OCI-LY7 (cell line): ENCODE data around the gene SLC31A2. TPM values are rescaled to one million over a fixed set of nuclear protein-coding genes. Genes with fewer than 3 reads are reported as not detected.
"Not testable (repeated sequence)": the region's sequence is repeated elsewhere in the genome, so short reads cannot be mapped to it uniquely, and the experiment has no call there.

Experiments
- Bru-seq: library from RNA; stranded (reverse); fragments of 400-500 nt; gene quantifications from one replicate; lab custom pipeline; 2021; lab: Mats Ljungman, UMichigan
- BruChase-seq, 2 experiments: library from RNA; stranded (reverse); fragments of 400-500 nt; gene quantifications; one replicate each; lab custom pipeline; 2021; lab: Mats Ljungman, UMichigan
- BruUV-seq: library from RNA; stranded (reverse); fragments of 400-500 nt; replicated peaks from 2 replicates; lab custom pipeline; 2021; lab: Mats Ljungman, UMichigan
- CTCF ChIA-PET: fragments of 300-600 bp; sonication (Branson Sonifier 250); formaldehyde crosslinking; loops from one replicate; lab custom pipeline; 2022; ENCODE audit warnings: antibody characterized with exemption; ENCODE audit not compliant: unreplicated experiment; lab: Charles Lee
- POLR2A ChIA-PET: fragments of 300-600 bp; sonication (Branson Sonifier 250); formaldehyde crosslinking; loops from one replicate; lab custom pipeline; 2022; ENCODE audit warnings: antibody characterized with exemption; lab: Charles Lee
- DNase-seq: peaks from one replicate; pipeline ENCODE4 v3.0.0-alpha.2; 2015; ENCODE audit warnings: low spot score
- H2AFZ ChIP-seq: fragments of 200-600 bp; sonication (generic), shearing (Covaris generic); 2 replicates; pipeline ENCODE4 v1.6.1; 2014; ENCODE audit warnings: mild to moderate bottlenecking, antibody characterized with exemption, low read length, moderate library complexity
- H3K27ac ChIP-seq: fragments of 200-600 bp; sonication (generic); 2 replicates; pipeline ENCODE4 v1.5.1; 2014; ENCODE audit warnings: mixed run types, low read depth, mild to moderate bottlenecking, moderate library complexity, low read length, inconsistent platforms; ENCODE audit not compliant: poor library complexity, severe bottlenecking
- H3K36me3 ChIP-seq: fragments of 200-600 bp; sonication (generic); 2 replicates; pipeline ENCODE4 v1.6.1; 2014; ENCODE audit warnings: mild to moderate bottlenecking, antibody characterized with exemption, low read length, moderate library complexity, mixed read lengths; ENCODE audit not compliant: insufficient read depth
- H3K4me1 ChIP-seq: fragments of 200-600 bp; sonication (generic); 2 replicates; pipeline ENCODE4 v1.5.1; 2014; ENCODE audit warnings: mild to moderate bottlenecking, low read length; ENCODE audit not compliant: insufficient read depth, poor library complexity, severe bottlenecking
- H3K4me2 ChIP-seq: fragments of 200-600 bp; sonication (generic); 2 replicates; pipeline ENCODE4 v1.6.1; 2014; ENCODE audit warnings: mild to moderate bottlenecking, low read length
- H3K4me3 ChIP-seq: fragments of 200-600 bp; sonication (generic); 2 replicates; pipeline ENCODE4 v1.5.1; 2014; ENCODE audit warnings: mild to moderate bottlenecking, low read depth, low read length; ENCODE audit not compliant: poor library complexity, severe bottlenecking
- H3K79me2 ChIP-seq: fragments of 200-600 bp; sonication (generic); 2 replicates; pipeline ENCODE4 v1.6.1; 2016; ENCODE audit warnings: low read depth, mild to moderate bottlenecking, low read length, moderate library complexity, mixed read lengths; ENCODE audit not compliant: insufficient read depth
- H3K9me2 ChIP-seq: fragments of 200-600 bp; sonication (generic); 2 replicates; pipeline ENCODE4 v1.6.1; 2016; ENCODE audit warnings: mild to moderate bottlenecking, low read length, mixed read lengths; ENCODE audit not compliant: insufficient read depth
- H3K9me3 ChIP-seq: fragments of 200-600 bp; sonication (generic); 2 replicates; pipeline ENCODE4 v1.6.1; 2014; ENCODE audit warnings: mild to moderate bottlenecking, mixed run types, low read length, mixed read lengths
- H4K20me1 ChIP-seq: fragments of 200-600 bp; sonication (generic); 2 replicates; pipeline ENCODE4 v1.6.1; 2014; ENCODE audit warnings: mild to moderate bottlenecking, antibody characterized with exemption, low read length, moderate library complexity, mixed read lengths; ENCODE audit not compliant: insufficient read depth
- EZH2phosphoT487 ChIP-seq: fragments of 200-600 bp; sonication (generic); IDR thresholded peaks from 2 replicates; pipeline ENCODE4 v1.6.1; 2018; ENCODE audit warnings: low read depth, borderline replicate concordance, mild to moderate bottlenecking, mixed run types, antibody characterized with exemption, low read length, moderate library complexity, mixed read lengths
- intact Hi-C: fragments of 100-400 bp; cut with micrococcal nuclease; formaldehyde crosslinking; loops from one replicate; pipeline ENCODE4 v1.10.0; 2022; ENCODE audit not compliant: unreplicated experiment
- long read RNA-seq: library from polyadenylated mRNA; stranded (forward); transcript quantifications from one replicate; pipeline ENCODE4 v2.0.0, GENCODE V29; 2022
- total RNA-seq, 2 experiments: library from RNA; depleted of rRNA in 1 of 2; stranded (reverse); fragments of >200 nt in 1 of 2; shearing (Covaris generic) in 1 of 2; gene quantifications; 2 replicates each; pipeline ENCODE4 v1.2.3, GENCODE V29; 2014 to 2022
- TF ChIP-seq, protein P1 (sequence below): fragments of 200-600 bp; sonication (generic); conservative IDR thresholded peaks from 2 replicates; pipeline ENCODE4 v1.5.1; 2014; ENCODE audit warnings: mild to moderate bottlenecking, antibody characterized with exemption, low read length, moderate library complexity, mixed read lengths

SLC31A2 gene
- 0.70 and 2.7 TPM in 2 replicates for total RNA-seq (2014; rRNA removed; shearing (Covaris generic))
- 1.3 and 2.2 TPM in 2 replicates for total RNA-seq (2022)
- percentile 37 among the genes with signal in this experiment for Bru-seq, nascent RNA
- percentile 20 among the genes with signal in this experiment for BruChase-seq, experiment 1, labeled RNA remaining after a 6-hour chase
- BruChase-seq, experiment 2, labeled RNA remaining after a 2-hour chase: percentile 30 among the genes with signal in this experiment
- long read RNA-seq, partial matches to known transcripts: 0 of 3 reads
- long read RNA-seq, other reads (novel, unspliced or antisense): 0 of 3 reads

- Histone ChIP-seq H2AFZ (peak within 1 kb of the TSS; percentile 87), H4K20me1 (no peaks in the 10 kb centered on the region), H3K4me2 (peak within 1 kb of the TSS; percentile 84), H3K9me2 (no peaks in the 10 kb centered on the region), H3K27ac (no peak within 1 kb of the TSS), H3K4me3 (peak within 1 kb of the TSS; percentile 87), H3K79me2 (no peaks in the 10 kb centered on the region), H3K36me3 (no peaks in the 10 kb centered on the region), H3K9me3 (no peaks in the 10 kb centered on the region), H3K4me1 (peaks cover 6% of the 10 kb centered on the region)
- DNase-seq: peak; percentile 90
- ChIA-PET POLR2A (interaction anchor here (0.6 to 1.5 kb wide), 3 partner anchors 26 to 101 kb away, joined by 5 to 6 read pairs (median 5); no protein-coding TSS in a partner anchor), CTCF (no interaction called here)
- no peak for TF ChIP-seq EZH2phosphoT487
- TF ChIP-seq, protein P1, sequence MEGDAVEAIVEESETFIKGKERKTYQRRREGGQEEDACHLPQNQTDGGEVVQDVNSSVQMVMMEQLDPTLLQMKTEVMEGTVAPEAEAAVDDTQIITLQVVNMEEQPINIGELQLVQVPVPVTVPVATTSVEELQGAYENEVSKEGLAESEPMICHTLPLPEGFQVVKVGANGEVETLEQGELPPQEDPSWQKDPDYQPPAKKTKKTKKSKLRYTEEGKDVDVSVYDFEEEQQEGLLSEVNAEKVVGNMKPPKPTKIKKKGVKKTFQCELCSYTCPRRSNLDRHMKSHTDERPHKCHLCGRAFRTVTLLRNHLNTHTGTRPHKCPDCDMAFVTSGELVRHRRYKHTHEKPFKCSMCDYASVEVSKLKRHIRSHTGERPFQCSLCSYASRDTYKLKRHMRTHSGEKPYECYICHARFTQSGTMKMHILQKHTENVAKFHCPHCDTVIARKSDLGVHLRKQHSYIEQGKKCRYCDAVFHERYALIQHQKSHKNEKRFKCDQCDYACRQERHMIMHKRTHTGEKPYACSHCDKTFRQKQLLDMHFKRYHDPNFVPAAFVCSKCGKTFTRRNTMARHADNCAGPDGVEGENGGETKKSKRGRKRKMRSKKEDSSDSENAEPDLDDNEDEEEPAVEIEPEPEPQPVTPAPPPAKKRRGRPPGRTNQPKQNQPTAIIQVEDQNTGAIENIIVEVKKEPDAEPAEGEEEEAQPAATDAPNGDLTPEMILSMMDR: peak; percentile 74
- no TSS peak for BruUV-seq
- intact Hi-C loops: loop anchor here (1.0 kb wide), 1 partner anchor 68 kb away; no protein-coding TSS in a partner anchor
Observed at GRCh38 chr9:113150670-113151611, at the start of gene SLC31A2. Gene SLC31A2 (plus strand): TSS chr9:113151007. CDS start chr9:113151075, 68 bp downstream.

- H3K79me2 ChIP-seq, CTCF ChIA-PET, H3K4me2 ChIP-seq, H2AFZ ChIP-seq, POLR2A ChIA-PET, H3K9me3 ChIP-seq, DNase-seq, H3K4me1 ChIP-seq, BruUV-seq, H3K4me3 ChIP-seq, H3K36me3 ChIP-seq, H3K27ac ChIP-seq, intact Hi-C loops, H4K20me1 ChIP-seq, H3K9me2 ChIP-seq: not testable (repeated sequence)
Observed at GRCh38 chr9:113105345-113105744, 45.5 kb upstream of the SLC31A2 start.

DNA sequence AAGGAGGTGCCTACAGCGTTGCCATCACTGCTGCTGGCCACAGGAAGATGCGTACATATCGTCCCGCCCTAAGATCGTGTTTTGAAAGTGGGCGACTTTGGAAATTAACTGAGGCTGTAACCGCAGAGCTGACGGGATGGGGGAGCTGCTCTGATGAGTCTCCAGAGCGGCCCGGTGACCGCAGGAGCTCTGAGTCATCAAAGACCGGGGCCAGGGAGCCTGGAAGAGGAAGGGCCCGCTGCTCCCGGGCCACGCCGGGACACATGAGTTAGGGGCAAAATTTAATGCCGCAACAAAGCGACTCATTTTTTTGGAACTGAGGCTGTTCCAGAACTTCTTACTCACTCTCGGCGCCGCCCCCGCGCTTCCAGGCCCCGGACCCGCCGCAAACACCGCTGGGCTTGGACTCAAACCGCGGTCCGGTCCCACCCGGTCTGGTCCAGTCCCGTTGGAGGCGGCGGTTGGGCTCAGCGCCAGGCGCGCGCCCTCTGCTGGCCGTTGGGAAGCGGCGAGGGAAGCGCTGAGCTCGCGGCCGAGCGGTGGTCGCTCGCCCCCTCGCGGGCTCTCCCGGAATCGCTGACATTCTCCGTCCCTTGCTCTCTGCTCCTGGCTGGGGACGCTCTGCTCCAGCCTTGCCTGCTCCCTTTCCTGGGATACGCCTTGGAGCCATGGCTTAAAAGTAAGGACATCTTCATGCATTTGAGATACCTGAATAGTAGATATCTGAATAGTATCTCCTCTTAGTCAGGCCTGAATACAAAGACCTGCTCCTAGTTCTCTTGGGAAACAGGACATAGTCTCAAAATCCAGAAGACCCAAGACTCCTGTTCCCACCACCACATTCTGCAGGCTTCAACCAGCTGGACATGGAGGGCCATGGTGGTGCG lies 39.5 kb upstream of the SLC31A2 start:
- H3K4me1 ChIP-seq, H3K4me2 ChIP-seq, H2AFZ ChIP-seq, DNase-seq, H4K20me1 ChIP-seq, H3K79me2 ChIP-seq, H3K9me3 ChIP-seq, BruUV-seq, H3K4me3 ChIP-seq, POLR2A ChIA-PET, H3K36me3 ChIP-seq, CTCF ChIA-PET, H3K9me2 ChIP-seq, H3K27ac ChIP-seq, intact Hi-C loops: not testable (repeated sequence)

DNA sequence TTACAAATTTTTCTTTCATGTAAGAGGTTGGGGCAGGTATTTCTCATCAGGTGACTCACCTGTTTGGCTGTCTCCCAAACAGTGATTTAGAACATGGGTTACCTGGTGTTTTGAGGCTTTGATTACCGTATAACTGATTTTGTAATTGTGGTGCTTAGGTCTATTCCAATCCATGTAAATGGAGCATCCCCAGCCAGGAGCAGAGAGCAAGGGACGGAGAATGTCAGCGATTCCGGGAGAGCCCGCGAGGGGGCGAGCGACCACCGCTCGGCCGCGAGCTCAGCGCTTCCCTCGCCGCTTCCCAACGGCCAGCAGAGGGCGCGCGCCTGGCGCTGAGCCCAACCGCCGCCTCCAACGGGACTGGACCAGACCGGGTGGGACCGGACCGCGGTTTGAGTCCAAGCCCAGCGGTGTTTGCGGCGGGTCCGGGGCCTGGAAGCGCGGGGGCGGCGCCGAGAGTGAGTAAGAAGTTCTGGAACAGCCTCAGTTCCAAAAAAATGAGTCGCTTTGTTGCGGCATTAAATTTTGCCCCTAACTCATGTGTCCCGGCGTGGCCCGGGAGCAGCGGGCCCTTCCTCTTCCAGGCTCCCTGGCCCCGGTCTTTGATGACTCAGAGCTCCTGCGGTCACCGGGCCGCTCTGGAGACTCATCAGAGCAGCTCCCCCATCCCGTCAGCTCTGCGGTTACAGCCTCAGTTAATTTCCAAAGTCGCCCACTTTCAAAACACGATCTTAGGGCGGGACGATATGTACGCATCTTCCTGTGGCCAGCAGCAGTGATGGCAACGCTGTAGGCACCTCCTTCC lies 37.9 kb upstream of the SLC31A2 start:
- intact Hi-C loops, H3K4me2 ChIP-seq, POLR2A ChIA-PET, BruUV-seq, H3K9me2 ChIP-seq, H2AFZ ChIP-seq, H3K27ac ChIP-seq, H3K79me2 ChIP-seq, H3K4me1 ChIP-seq, H3K9me3 ChIP-seq, CTCF ChIA-PET, H3K4me3 ChIP-seq, H3K36me3 ChIP-seq, H4K20me1 ChIP-seq: not testable (repeated sequence)
- DNase-seq: peak; percentile 10
